Gastroesophageal sphincter (tissue), 3 donors: ENCODE data around the gene PKD2L2.

Experiments used
- CTCF ChIP-seq, 4 experiments: fragments of 200-600 bp in 2 of 4; fragments of 450-650 bp in 2 of 4; sonication (generic) in 1 of 4; IDR thresholded peaks; one replicate each; pipeline ENCODE4 v1.5.1; 2017 to 2019; ENCODE audit warnings: antibody characterized with exemption in 4 of 4, mild to moderate bottlenecking in 2 of 4, moderate library complexity in 2 of 4
- POLR2A ChIP-seq, 2 donors: fragments of 450-650 bp; IDR thresholded peaks; one replicate each; pipeline ENCODE4 v1.6.1; 2017; ENCODE audit warnings: antibody characterized with exemption in 2 of 2, mild to moderate bottlenecking in 2 of 2, moderate library complexity in 1 of 2

- TF ChIP-seq CTCF (IDR thresholded peaks at IDR 0.05) (no peak), POLR2A (IDR thresholded peaks at IDR 0.05) (no peak)
Observed at GRCh38 chr5:137959488-137959887, 70.2 kb downstream of the PKD2L2 start.
